Smooth muscle cell (in vitro differentiated cells): ENCODE results near the gene POLR1B. TPM values are rescaled to one million over a fixed set of nuclear protein-coding genes. Genes with fewer than 3 reads are reported as not detected.
A peak's percentile ranks its signal among the peaks of the same experiment; 100 is the strongest.
"Not testable (repeated sequence)": the region's sequence is repeated elsewhere in the genome, so short reads cannot be mapped to it uniquely, and the experiment has no call there.

Experiments used
- DNase-seq: peaks from one replicate; lab custom pipeline; 2025; ENCODE audit not compliant: unreplicated experiment; lab: John Stamatoyannopoulos, UW
- H2AFZ ChIP-seq: fragments of 200-600 bp; sonication (generic); 2 replicates; pipeline ENCODE4 v1.6.0; 2016; ENCODE audit warnings: antibody characterized with exemption, low read depth, mild to moderate bottlenecking
- H3F3A ChIP-seq: fragments of 200-600 bp; sonication (generic); 2 replicates; pipeline ENCODE4 v1.6.0; 2017; ENCODE audit warnings: antibody characterized with exemption, low read depth
- H3K27ac ChIP-seq: fragments of 200-600 bp; sonication (generic); 2 replicates; pipeline ENCODE4 v1.5.1; 2016; ENCODE audit warnings: low read depth, mild to moderate bottlenecking
- H3K27me3 ChIP-seq: fragments of 200-600 bp; sonication (generic); 2 replicates; pipeline ENCODE4 v1.6.1; 2016; ENCODE audit warnings: low read depth, mild to moderate bottlenecking
- H3K36me3 ChIP-seq: fragments of 200-600 bp; sonication (generic); 2 replicates; pipeline ENCODE4 v1.5.1; 2016; ENCODE audit warnings: low read depth
- H3K4me1 ChIP-seq: fragments of 200-600 bp; sonication (generic); 2 replicates; pipeline ENCODE4 v1.5.1; 2016; ENCODE audit warnings: low read depth
- H3K4me2 ChIP-seq: fragments of 200-600 bp; sonication (generic); 2 replicates; pipeline ENCODE4 v1.6.0; 2016; ENCODE audit warnings: mild to moderate bottlenecking
- H3K4me3 ChIP-seq: fragments of 200-600 bp; sonication (generic); 2 replicates; pipeline ENCODE4 v1.5.1; 2016; ENCODE audit warnings: mild to moderate bottlenecking
- H3K79me2 ChIP-seq: fragments of 200-600 bp; sonication (generic); 2 replicates; pipeline ENCODE4 v1.6.0; 2016; ENCODE audit warnings: low read depth, mild to moderate bottlenecking
- H3K9ac ChIP-seq: fragments of 200-600 bp; sonication (generic); 2 replicates; pipeline ENCODE4 v1.6.0; 2016; ENCODE audit warnings: low read depth
- H3K9me3 ChIP-seq: fragments of 200-600 bp; sonication (generic); replicated peaks from 2 replicates; pipeline ENCODE4 v1.5.1; 2016; ENCODE audit warnings: low read depth
- H4K20me1 ChIP-seq: fragments of 200-600 bp; sonication (generic); 2 replicates; pipeline ENCODE4 v1.6.0; 2016; ENCODE audit warnings: low read depth
- CTCF ChIP-seq: fragments of 200-600 bp; sonication (generic); IDR thresholded peaks from 2 replicates; pipeline ENCODE4 v1.5.1; 2017; ENCODE audit warnings: borderline replicate concordance, mild to moderate bottlenecking, antibody characterized with exemption; ENCODE audit not compliant: insufficient read depth, poor library complexity, severe bottlenecking
- whole genome bisulfite sequencing: methylation state at CpG from one replicate; pipeline ENCODE4 v1.1.7; 2016; ENCODE audit warnings: low lambda C conversion rate; 5-methylcytosine and 5-hydroxymethylcytosine counted together
- polyA plus RNA-seq: library from polyadenylated mRNA; unstranded; fragments of >200 nt; fragmentation: Nextera tagmentation; extraction: Ambion mirVana; gene quantifications from 2 replicates; pipeline ENCODE4 v1.2.1, GENCODE V29; 2016
- total RNA-seq: library from RNA; depleted of rRNA; stranded (reverse); fragments of >200 nt; gene quantifications from 2 replicates; pipeline ENCODE4 v1.2.3, GENCODE V29; 2014

Gene POLR1B
- total and polyA plus RNA-seq, 2 experiments from 2014 or later: 7.4 to 16.9 TPM

GRCh38 chr2:112494828-112495227 is 47.4 kb upstream of the POLR1B start:
- Histone ChIP-seq H3K27ac (no peak overlapping the region), H3K4me1 (no peaks in the 10 kb centered on the region), H3K36me3 (no peaks in the 10 kb centered on the region), H3F3A (peaks cover 14% of the 10 kb centered on the region), H3K79me2 (peaks cover 3% of the 10 kb centered on the region), H3K27me3 (no peaks in the 10 kb centered on the region), H3K4me3 (no peak overlapping the region), H4K20me1 (peaks cover 12% of the 10 kb centered on the region), H3K4me2 (no peak overlapping the region), H3K9me3 (no peaks in the 10 kb centered on the region), H2AFZ (no peak overlapping the region), H3K9ac (no peak overlapping the region)
- WGBS: 77% methylated on average over 5 of the region's 5 CpGs
- DNase-seq: no peak
- no peak for TF ChIP-seq CTCF

- H3K4me3 ChIP-seq, DNase-seq, H3K9me3 ChIP-seq, H3K36me3 ChIP-seq, H3K27me3 ChIP-seq, H3K79me2 ChIP-seq, H3K9ac ChIP-seq, H3K27ac ChIP-seq, H2AFZ ChIP-seq, H3K4me2 ChIP-seq, H3K4me1 ChIP-seq: not testable (repeated sequence)
- WGBS: 75% methylated on average over 4 of the region's 4 CpGs
- Histone ChIP-seq H4K20me1 (peaks cover 12% of the 10 kb centered on the region), H3F3A (peaks cover 14% of the 10 kb centered on the region)
Observed at GRCh38 chr2:112495878-112496277, 46.4 kb upstream of the POLR1B start.

GRCh38 chr2:112500850-112501484 is 41.3 kb upstream of the POLR1B start:
- not testable (repeated sequence) for H3F3A ChIP-seq, H3K27ac ChIP-seq, H3K4me3 ChIP-seq, H3K36me3 ChIP-seq, H3K9ac ChIP-seq, H3K79me2 ChIP-seq, H2AFZ ChIP-seq, H3K27me3 ChIP-seq, H3K4me2 ChIP-seq, H3K4me1 ChIP-seq, H4K20me1 ChIP-seq, H3K9me3 ChIP-seq, DNase-seq
- 67% methylated on average over 9 of the region's 10 CpGs for WGBS
- TF ChIP-seq CTCF: peak; percentile 10

- not testable (repeated sequence) for H3K9ac ChIP-seq, H3K4me1 ChIP-seq, H4K20me1 ChIP-seq, DNase-seq, H3K27me3 ChIP-seq, H3F3A ChIP-seq, H3K4me3 ChIP-seq, H3K36me3 ChIP-seq, H3K27ac ChIP-seq, H2AFZ ChIP-seq, H3K9me3 ChIP-seq, H3K79me2 ChIP-seq, H3K4me2 ChIP-seq
- 71% methylated on average over 28 of the region's 32 CpGs for WGBS
Observed at GRCh38 chr2:112509239-112509998, 32.8 kb upstream of the POLR1B start.
